Measurements from ENCODE around the gene SUGT1.

DNA sequence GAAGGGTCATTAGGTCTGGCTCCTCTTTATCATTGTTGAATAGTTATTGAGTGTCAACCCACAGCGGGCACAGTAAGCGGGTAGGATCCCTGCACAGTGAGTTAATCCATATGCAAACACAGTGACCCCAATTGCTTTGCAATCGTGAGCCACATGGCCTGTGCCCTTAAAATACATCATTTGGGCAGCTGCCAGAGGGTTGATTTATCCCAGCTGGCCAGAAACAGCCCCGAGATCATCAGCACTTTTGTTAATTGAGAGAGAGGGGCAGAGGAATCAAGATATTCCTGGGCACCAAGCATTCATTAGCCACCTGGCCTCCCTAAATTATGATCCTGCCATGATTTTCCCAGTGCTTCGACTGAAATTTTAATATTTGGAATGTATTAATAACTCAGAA is 96.8 kb downstream of the SUGT1 start:
- TF ChIP-seq, protein P1, sequence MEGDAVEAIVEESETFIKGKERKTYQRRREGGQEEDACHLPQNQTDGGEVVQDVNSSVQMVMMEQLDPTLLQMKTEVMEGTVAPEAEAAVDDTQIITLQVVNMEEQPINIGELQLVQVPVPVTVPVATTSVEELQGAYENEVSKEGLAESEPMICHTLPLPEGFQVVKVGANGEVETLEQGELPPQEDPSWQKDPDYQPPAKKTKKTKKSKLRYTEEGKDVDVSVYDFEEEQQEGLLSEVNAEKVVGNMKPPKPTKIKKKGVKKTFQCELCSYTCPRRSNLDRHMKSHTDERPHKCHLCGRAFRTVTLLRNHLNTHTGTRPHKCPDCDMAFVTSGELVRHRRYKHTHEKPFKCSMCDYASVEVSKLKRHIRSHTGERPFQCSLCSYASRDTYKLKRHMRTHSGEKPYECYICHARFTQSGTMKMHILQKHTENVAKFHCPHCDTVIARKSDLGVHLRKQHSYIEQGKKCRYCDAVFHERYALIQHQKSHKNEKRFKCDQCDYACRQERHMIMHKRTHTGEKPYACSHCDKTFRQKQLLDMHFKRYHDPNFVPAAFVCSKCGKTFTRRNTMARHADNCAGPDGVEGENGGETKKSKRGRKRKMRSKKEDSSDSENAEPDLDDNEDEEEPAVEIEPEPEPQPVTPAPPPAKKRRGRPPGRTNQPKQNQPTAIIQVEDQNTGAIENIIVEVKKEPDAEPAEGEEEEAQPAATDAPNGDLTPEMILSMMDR (IDR thresholded peaks at IDR 0.05; ENCODE audit: insufficient read depth, low read length, poor library complexity, severe bottlenecking): no peak
- no peak for TF ChIP-seq EZH2phosphoT487 (conservative IDR thresholded peaks at IDR 0.05; ENCODE audit: low read length)
